HG03354 (cell line): ENCODE results near the gene CLASRP.

Source experiments
- ATAC-seq: cut with Tn5 transposase; IDR thresholded peaks from one replicate; pipeline ENCODE4 v1.9.1; 2021; ENCODE audit warnings: mild to moderate bottlenecking; ENCODE audit not compliant: unreplicated experiment, poor library complexity, severe bottlenecking

The CLASRP gene

GRCh38 chr19:45057444-45057843, 18.6 kb downstream of the CLASRP start:
- ATAC-seq, result no peak

- no peak for ATAC-seq
Measured at GRCh38 chr19:45058622-45059159, 19.8 kb downstream of the CLASRP start.

GRCh38 chr19:45059258-45059965, 20.6 kb downstream of the CLASRP start:
- ATAC-seq, result peak; percentile 61

GRCh38 chr19:45061965-45062364, 23.1 kb downstream of the CLASRP start:
- ATAC-seq, result no peak

DNA sequence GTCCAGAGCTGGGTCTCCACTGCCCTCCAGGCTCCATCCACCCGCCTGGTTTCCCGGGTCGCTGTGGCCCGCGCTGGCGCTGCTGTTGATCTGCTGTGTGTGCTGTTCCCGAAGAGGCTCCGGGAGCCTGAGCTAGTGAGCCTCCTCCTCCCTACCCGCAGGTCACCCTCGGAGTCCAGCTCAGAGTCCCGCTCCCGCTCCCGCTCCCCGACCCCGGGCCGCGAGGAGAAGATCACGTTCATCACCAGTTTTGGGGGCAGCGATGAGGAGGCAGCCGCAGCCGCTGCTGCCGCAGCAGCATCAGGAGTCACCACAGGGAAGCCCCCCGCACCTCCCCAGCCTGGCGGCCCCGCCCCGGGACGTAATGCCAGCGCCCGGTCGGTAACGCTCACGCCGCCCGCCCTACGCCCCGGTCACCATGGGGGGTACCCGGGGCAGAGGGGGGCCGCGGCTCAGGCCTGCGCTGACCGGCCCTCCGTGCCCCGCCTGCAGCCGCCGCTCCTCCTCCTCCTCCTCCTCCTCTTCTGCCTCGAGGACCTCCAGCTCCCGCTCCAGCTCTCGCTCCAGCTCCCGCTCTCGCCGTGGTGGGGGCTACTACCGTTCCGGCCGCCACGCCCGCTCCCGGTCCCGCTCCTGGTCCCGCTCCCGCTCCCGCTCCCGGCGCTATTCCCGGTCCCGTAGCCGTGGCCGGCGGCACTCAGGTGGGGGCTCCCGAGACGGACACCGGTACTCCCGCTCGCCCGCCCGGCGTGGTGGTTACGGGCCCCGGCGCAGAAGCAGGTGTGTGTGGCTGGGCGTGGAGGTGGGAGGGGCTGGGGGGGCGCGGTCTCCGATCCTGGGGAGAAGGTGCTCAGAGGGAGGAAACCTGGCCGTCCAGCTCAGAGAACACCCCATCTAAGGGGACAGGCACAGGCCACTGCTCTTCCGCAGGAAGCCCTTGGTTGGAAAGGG, 25.3 kb downstream of the CLASRP start:
- no peak for ATAC-seq

- ATAC-seq, result no peak
Measured at GRCh38 chr19:45066921-45067661, 28.2 kb downstream of the CLASRP start.

GRCh38 chr19:45068041-45068440, 29.2 kb downstream of the CLASRP start:
- no peak for ATAC-seq

- ATAC-seq, result no peak
Measured at GRCh38 chr19:45069056-45069455, 30.2 kb downstream of the CLASRP start.

GRCh38 chr19:45070214-45070613, 31.4 kb downstream of the CLASRP start:
- no peak for ATAC-seq

GRCh38 chr19:45070861-45071544, 32.2 kb downstream of the CLASRP start:
- no peak for ATAC-seq

- no peak for ATAC-seq
Measured at GRCh38 chr19:45071545-45071938, 32.7 kb downstream of the CLASRP start.

DNA sequence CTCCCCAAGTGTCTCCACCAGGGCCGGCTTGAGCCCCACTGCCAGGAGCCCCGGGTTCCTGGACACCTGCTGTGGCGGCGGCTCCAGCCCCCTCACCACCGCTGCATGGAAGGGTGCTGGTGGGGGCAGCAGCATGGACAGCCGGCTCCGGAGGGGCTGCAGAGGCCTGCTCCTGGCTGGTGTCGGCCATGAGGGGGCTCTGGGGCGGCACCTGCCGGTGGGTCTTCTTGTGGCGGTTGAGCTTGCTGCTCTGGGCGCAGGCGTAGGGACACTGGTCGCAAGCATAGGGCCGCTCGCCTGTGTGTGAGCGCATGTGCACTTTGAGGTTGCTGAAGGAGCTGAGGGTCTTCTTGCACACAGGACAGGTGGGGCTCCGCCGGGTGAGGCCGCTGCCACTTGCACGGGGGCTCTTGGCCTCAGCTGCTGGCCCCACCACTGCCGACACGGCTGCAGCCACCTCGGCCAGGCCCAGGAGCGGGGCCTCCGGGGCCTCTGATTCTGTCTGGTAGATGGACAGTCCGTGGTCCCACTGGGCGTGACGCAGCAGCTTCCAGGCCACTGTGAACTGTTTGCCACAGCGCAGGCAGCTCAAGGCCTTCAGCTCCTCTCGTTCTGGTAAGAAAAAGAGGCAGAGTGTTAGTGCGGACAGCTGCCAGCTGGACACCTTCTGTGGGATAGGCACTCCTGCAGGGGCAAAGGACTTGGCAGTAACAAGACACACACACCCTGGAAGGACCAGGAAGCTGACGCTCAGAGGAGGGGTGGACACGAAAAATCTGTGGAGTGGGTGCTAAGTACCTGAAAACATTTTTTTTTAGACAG, 33.3 kb downstream of the CLASRP start:
- ATAC-seq, result no peak

DNA sequence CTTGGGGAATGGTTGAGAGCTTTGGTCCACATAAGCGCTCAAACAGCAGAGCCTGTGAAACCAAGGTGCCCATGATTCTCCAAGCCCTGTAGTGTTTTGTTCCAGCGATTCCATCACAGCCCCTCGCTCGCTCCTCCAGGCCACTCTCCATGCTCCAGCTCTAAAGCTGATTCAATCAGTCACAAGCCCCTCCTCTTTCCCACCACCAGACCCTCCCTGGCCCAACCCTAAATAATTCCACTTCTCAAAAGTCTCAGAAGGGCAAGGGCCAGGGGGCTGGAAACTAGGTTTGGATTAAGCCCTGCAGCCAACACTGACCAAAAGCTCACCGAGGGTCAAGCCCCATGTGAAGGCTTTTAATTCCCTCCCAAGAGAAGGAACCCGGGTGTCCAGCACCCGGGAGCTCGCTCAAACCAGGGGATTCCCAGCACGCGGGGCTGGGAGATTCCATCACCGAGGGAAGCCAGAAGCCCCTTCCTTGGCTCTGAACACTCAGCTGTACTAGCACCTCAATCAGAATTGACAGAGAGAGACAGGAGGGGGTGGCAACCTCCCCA, 36.0 kb downstream of the CLASRP start:
- ATAC-seq, result no peak

DNA sequence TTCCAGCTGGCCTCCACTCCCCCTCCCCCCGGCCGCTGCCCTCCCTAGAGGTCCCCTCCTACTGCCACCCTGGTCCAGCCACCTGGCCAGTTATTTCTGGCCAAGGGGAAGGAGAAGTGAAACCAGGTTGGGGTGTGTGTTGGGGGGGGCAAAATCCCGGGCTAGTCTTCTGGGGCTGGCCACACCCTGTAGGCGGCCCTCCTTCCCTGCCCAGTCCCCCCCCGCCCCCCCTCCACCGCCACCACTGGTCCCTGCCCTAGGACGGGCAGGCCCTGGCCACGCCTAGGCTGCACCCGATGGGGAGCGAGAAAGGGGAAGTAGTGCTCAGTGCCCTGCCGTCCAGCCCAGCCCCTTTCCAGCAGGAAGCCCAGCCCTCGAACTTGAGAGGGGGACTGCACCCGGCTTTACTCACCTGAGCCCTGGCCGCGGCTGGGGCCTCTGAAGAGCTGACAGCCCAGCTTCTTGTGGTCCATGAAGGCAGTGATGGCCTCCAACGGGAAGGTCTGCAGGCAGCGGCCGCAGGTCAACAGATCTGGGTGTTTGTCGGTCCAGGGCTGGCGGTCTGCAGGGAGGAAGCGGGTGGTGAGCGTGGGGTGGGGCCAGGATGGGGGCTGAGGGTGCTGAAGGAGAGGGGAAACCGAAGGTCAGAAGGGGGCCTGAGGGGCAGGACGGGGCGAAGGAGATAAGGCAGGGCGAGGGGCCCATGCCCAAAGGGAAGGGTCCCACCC, 36.6 kb downstream of the CLASRP start:
- peak; percentile 57 for ATAC-seq

DNA sequence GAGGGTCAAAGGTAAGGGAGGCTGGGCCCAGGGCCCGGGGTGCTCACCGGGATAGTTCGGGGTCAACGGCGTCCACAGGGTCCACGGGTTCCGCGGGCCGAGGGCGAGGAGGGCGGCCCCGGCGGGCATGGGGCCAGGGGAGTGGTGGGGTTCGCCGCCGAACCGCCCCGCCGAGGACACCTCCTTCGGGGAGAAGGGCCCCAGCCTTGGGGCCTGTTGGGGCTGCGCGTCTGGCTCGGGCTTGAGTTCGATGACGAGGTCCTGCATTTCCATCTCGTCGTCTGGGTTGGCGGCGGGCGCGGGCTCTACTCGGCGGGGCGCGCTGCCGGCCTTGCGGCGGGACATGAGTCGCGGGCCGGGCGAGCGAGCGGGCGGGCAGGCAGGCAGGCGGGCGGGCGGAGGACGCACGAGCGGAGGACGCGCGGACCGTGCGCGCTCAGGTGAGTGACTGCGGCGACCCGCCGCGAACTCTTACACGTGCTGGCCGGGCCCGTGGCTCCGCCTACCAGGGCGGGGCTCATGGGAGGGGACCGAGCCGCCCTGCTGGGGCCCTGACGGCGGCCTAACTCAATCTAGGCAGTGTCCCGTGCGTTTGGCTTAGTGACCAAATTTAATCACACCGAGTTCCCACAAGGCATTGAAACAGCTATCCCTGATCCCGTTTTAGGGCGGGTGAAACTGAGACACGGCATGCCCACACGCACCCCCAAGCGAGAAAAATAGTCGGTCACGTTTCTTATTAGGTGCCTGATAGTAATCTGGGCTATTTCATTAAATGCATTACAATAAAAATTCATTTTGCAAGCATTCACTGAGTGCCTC, 37.4 kb downstream of the CLASRP start, which contains the start of gene ZNF296:
Gene ZNF296 (minus strand): TSS at position 450 of the 822 bp plus-strand sequence. CDS start 105 bp downstream, at position 345.
- peak; percentile 48 for ATAC-seq

DNA sequence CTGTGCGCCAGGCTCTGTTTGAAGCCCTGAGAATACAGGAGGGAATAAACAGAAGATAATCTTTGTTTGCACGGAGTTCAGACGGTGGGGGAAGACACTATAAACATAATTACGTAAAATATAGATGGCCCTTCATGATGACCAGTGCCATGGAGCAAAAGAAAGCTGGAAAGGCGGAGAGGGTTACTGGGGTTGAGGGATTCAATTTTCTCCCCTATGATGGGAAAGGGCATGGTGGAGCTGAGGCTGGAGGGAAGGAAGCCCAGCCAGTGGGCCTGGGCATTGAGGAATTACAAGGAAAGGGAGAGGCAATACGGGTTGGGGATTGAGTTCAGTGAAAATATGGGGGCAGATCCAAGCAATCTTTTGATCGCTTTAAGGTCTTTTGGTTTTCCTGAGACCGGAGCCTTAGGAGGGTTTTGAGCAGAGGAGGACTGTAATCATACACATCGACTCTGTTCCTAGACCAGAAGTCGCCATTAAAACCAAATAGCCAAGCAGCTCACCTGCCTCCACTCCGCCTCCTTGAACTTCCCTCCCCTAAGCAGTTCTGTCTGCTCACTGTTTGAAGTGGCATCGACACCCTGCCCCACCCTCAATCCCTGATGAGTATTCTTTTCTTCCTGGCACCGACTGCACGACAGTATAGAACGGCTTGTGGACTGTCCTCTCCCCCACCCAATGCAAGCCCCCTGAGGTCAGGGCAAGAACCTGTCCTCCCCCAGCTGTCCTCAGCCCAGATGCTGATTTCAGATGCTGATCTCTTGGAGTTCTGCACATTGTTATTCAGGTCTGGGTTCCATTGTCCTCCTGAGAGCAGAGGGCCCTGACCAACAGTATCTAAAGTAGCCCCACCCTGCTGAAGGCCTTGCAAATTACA, 38.2 kb downstream of the CLASRP start:
- no peak for ATAC-seq
